Measurements from ENCODE around the gene SLC5A2.

SLC5A2 gene

GRCh38 chr16:31459687-31460581 is 23.0 kb upstream of the SLC5A2 start:
- DNase-seq (ENCODE audit: low read depth), result peak; percentile 97

GRCh38 chr16:31460582-31461002 is 22.3 kb upstream of the SLC5A2 start:
- no peak for DNase-seq (ENCODE audit: low read depth)

GRCh38 chr16:31461201-31461920 is 21.6 kb upstream of the SLC5A2 start:
- DNase-seq (ENCODE audit: low read depth), result no peak

GRCh38 chr16:31461921-31462804 is 20.8 kb upstream of the SLC5A2 start:
- no peak for DNase-seq (ENCODE audit: low read depth)

DNA sequence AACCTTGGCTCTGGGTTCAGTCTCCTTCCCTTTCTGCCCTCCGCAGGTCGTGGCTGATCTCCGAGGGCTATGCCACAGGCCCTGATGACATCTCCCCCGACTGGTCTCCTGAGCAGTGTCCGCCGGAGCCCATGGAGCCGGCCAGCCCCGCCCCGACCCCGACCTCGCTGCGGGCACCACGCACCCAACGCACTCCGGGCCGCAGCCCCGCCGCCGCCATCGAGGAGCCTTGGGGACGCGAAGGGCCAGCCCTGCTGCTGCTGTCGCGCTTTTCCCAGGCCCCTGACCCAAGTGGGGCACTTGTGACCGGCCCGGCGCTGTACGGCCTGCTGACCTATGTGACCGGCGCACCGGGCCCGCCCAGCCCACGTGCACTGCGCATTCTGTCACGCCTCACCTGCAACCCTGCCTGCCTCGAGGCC is 18.6 kb upstream of the SLC5A2 start:
- DNase-seq (ENCODE audit: low read depth), result no peak

DNA sequence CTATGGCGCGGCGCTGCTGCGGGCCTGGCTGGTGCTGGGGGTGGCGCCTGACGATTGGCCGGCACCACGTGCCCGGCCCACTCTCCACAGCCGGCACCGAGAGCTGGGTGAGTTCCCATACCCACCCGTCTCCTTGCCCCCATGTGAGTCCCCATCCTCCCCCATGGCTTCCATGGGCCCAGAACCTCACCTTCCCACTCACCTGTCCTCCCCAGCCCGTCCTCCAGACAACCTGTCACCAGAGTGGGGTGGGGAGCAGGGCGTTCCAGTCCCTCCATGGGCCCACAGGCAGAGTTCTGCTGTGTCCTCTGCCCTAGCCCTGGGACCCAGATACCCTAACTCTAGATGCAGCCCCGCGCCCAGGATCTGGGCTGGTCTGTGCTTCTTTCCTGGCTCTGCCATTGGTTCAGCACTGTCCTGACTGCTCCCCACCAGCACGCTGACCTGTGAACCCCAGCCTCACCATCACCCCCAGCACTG is 18.1 kb upstream of the SLC5A2 start:
- DNase-seq (ENCODE audit: low read depth), result no peak

GRCh38 chr16:31465788-31466370 is 17.0 kb upstream of the SLC5A2 start:
- DNase-seq (ENCODE audit: low read depth), result no peak

DNA sequence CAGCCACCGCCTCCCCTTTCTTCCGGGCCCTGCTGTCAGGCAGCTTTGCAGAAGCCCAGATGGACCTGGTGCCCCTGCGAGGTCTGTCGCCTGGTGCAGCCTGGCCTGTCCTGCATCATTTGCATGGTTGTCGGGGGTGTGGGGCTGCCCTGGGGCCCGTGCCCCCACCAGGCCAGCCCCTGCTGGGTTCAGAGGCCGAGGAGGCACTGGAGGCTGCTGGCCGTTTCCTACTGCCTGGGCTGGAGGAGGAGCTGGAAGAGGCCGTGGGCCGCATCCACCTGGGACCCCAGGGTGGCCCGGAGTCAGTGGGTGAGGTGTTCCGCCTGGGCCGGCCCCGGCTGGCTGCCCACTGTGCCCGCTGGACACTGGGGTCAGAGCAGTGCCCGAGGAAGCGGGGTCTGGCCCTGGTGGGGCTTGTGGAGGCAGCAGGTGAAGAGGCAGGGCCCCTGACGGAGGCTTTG is 16.5 kb upstream of the SLC5A2 start:
- DNase-seq (ENCODE audit: low read depth), result no peak

DNA sequence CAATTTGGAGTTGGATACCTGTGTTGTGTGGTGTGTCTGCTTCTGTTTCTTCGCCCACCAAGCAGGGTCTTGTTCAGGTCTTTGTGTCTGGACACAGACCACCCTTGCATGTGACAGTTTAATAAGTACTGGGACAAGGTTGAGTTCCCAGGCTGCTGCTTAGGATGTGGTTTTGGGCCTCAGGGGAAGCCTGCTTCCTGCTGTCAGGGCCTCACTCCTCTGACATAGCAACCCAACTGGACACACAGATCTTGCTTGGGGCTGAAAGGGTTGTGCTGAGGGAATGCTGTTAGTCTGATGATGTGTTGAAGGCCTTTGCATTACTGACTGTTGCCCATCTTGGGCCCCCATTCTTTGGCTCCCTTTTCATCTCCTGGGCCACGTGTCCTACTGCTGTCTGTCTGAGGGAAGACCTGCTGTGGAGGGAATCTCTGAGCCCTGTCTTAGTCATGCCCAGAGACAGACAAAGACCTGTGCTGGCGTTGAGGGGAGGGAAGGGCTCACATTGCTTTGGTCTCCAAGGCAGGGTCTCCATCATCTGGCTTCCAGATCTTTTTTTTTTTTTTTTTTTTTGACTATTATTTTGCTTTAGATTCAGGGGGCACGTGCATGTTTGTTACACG is 15.7 kb upstream of the SLC5A2 start:
- DNase-seq (ENCODE audit: low read depth), result no peak

- no peak for DNase-seq (ENCODE audit: low read depth)
These were observed 15.1 kb upstream of the SLC5A2 start for GRCh38 chr16:31467858-31468257.

DNA sequence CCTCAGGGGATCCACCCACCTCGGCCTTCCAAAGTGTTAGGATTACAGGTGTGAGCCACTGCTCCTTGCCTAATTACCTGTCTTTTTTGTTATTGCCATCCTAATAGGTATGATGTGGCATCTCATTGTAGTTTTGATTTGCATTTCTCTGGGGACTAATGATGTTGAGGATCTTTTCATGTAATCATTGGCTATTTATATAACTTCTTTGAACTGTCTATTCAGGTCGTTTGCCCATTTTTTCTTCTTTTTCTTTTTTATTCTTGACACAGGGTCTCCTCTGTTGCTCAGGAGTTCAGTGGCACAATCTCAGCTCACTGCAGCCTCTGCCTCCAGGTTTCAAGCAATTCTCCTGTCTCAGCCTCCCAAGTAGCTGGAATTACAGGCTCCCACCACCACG is 12.3 kb upstream of the SLC5A2 start:
- DNase-seq (ENCODE audit: low read depth), result no peak

DNA sequence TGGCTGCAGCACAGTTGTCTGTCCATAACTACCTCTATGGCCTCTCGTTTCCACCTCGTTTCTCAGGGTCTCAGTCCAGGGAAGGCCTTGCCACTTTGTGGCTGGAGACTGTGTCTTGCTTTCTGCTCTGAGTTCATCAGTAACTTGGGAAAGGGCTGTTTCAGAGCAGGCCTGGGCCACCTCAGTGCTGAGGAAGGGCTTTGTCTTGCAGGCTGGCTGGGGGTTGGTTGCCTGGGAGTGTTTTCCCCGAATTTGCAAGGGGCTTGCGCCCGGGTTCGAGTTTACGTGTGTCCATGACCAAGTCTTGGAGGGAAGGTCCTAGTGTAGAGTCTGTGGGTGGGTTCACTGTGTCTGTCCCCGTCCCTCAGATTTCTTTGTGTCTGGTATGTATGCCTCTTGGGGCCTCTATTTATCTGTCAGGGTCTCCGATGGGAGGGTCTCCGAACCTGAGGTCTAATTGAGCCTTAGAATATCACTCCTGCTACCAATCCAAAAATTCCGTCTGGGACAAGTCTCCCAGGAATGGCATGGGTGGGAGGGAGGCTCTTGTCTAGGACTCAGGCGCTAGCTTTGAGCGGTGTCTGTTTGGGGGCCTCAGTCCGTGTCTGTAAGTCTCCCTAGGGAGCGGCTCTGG is 11.6 kb upstream of the SLC5A2 start:
- DNase-seq (ENCODE audit: low read depth), result no peak

GRCh38 chr16:31471875-31472708 is 10.8 kb upstream of the SLC5A2 start, which contains the start of gene TGFB1I1:
TGFB1I1 (plus strand) TSS chr16:31472152; CDS start chr16:31472189, 37 bp downstream.
- peak; percentile 38 for DNase-seq (ENCODE audit: low read depth)

- peak; percentile 40 for DNase-seq (ENCODE audit: low read depth)
These were observed 10.2 kb upstream of the SLC5A2 start for GRCh38 chr16:31472709-31473203.

GRCh38 chr16:31473264-31473984 is 9.5 kb upstream of the SLC5A2 start:
- no peak for DNase-seq (ENCODE audit: low read depth)

GRCh38 chr16:31474173-31474714 is 8.7 kb upstream of the SLC5A2 start:
- no peak for DNase-seq (ENCODE audit: low read depth)

DNA sequence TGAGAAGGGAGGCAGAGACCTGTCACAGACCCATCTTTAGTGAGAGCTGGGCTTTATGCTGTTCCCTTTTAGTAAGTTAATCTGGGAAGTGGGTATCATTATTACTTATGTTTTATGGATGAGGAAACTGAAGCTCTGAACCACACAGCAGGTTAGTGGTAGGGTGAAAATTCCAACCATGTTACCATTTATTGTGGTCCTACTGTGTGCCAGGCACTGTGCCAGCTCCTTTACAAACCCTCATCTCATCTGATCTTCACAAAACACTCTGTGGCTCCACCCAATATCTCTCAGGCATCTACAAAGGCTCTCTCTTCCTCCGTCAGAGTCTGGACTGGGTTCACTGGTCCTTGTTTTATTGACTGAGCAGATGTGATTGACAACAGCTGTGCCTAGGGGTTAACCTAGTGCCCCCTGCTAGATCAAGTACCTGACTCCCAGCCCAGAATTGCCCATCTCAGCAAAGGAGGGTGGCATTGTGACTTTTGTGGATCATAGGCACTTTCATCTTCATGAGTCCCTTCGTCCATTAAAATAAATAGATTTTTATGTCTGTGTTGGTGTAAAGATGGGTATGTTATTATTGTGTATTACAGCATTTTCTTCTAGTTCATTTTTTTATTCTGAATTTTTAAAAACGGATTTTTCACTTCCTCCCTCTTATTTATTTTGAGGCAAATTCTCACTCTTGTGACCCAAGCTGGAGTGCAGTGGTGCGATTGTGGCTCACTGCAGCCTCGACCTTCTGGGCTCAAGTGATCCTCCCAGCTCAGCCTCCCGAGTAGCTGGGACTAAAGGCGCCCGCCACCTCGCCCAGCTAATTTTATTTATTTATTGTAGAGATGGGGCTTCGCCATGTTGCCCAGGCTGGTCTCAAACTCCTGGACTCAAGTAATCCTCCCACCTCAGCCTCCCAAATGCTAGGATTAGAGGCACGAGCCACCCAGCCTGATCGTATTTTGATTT is 7.9 kb upstream of the SLC5A2 start:
- DNase-seq (ENCODE audit: low read depth), result no peak
